HepG2 (cell line): ENCODE measurements around the gene NXT1. TPM values are rescaled to one million over a fixed set of nuclear protein-coding genes. Genes with fewer than 3 reads are reported as not detected.
A peak's percentile ranks its signal among the peaks of the same experiment; 100 is the strongest.

ENCODE experiments used
- DRAP1 ChIP-seq: IDR thresholded peaks from 2 replicates; pipeline ENCODE4 v1.6.1; 2016; ENCODE audit warnings: missing genetic modification reagents, missing compliant biosample characterization
- ELF4 ChIP-seq: sonication (generic); formaldehyde crosslinking; IDR thresholded peaks from 2 replicates; pipeline ENCODE4 v1.5.0; 2020; ENCODE audit warnings: missing genetic modification reagents, mild to moderate bottlenecking, moderate library complexity, borderline replicate concordance
- HOMEZ ChIP-seq: IDR thresholded peaks from 2 replicates; pipeline ENCODE4 v1.6.1; 2016; ENCODE audit warnings: low read depth
- MYC ChIP-seq: sonication (generic); formaldehyde crosslinking; IDR thresholded peaks from 2 replicates; pipeline ENCODE4 v1.9.0; 2021; ENCODE audit warnings: missing genetic modification reagents, borderline replicate concordance
- NFIC ChIP-seq: IDR thresholded peaks from 2 replicates; pipeline ENCODE4 v1.6.1; 2012; ENCODE audit warnings: mild to moderate bottlenecking, low read length, inconsistent platforms
- POGZ ChIP-seq: sonication (generic); formaldehyde crosslinking; IDR thresholded peaks from 2 replicates; pipeline ENCODE4 v1.4.0; 2020; ENCODE audit warnings: mild to moderate bottlenecking, missing genetic modification reagents
- RERE ChIP-seq: IDR thresholded peaks from 2 replicates; pipeline ENCODE4 v1.6.1; 2016; ENCODE audit warnings: low read depth, missing genetic modification reagents, missing compliant biosample characterization
- SAP130 ChIP-seq: IDR thresholded peaks from 2 replicates; pipeline ENCODE4 v1.6.1; 2016; ENCODE audit warnings: low read depth
- SMC3 ChIP-seq: IDR thresholded peaks from 2 replicates; pipeline ENCODE4 v1.6.1; 2011; ENCODE audit warnings: low read length, improper control_type of control experiment
- TEAD3 ChIP-seq: optimal IDR thresholded peaks from 2 replicates; pipeline ENCODE3; 2016; ENCODE audit warnings: borderline replicate concordance
- THAP9 ChIP-seq: sonication (generic); formaldehyde crosslinking; IDR thresholded peaks from 2 replicates; pipeline ENCODE4; 2020; ENCODE audit warnings: missing genetic modification reagents, mild to moderate bottlenecking, borderline replicate concordance
- ZFY ChIP-seq: sonication (generic); formaldehyde crosslinking; IDR thresholded peaks from 2 replicates; pipeline ENCODE4 v1.4.0; 2020; ENCODE audit warnings: missing genetic modification reagents
- ZGPAT ChIP-seq: IDR thresholded peaks from 2 replicates; pipeline ENCODE4 v1.6.1; 2016; ENCODE audit warnings: mild to moderate bottlenecking
- polyA plus RNA-seq, 8 experiments: library from polyadenylated mRNA; depleted of rRNA in 3 of 8; stranded (reverse) in 7 of 8; unstranded in 1 of 8; fragments of >200 nt; fragmentation: Illumina TruSeq in 4 of 8; extraction: Trizol in 4 of 8; gene quantifications; 2 replicates each; pipeline versions ENCODE4 v1.2.1 to v1.2.3, GENCODE V29; 2011 to 2016; ENCODE audit warnings: low read depth in 4 of 8, missing spikeins in 1 of 8, mixed read lengths in 1 of 8; ENCODE audit not compliant: insufficient read depth in 1 of 8
- total RNA-seq, 5 experiments: library from RNA; depleted of rRNA; stranded (reverse); fragments of >200 nt; fragmentation: Illumina TruSeq; extraction: Trizol; gene quantifications; 2 replicates each; pipeline ENCODE4 v1.2.3, GENCODE V29; 2016; ENCODE audit warnings: low read depth in 1 of 5

NXT1 gene
- total and polyA plus RNA-seq, 2 of the 13 experiments (the other 11 are each of a cell fraction or from before 2014, with no cell fraction given), result 35.6 to 65.9 TPM

GRCh38 chr20:23386304-23387117 lies 35.9 kb downstream of the NXT1 start (continued):
- TF ChIP-seq THAP9 (CRISPR knock-in tag), result no peak
- no peak for TF ChIP-seq SMC3
- peak; percentile 64; the same call in 1 of the 2 replicates for TF ChIP-seq HOMEZ
- peak; percentile 91 for TF ChIP-seq ZGPAT
- TF ChIP-seq RERE (CRISPR knock-in tag), result 0 out of 2 replicates have a peak, but pooled peaks have one; percentile 9
- TF ChIP-seq DRAP1 (CRISPR knock-in tag), result no peak
- peak; percentile 82 for TF ChIP-seq SAP130 (CRISPR knock-in tag)
- no peak for TF ChIP-seq ZFY (CRISPR knock-in tag)
- 0 out of 2 replicates have a peak, but pooled peaks have one; percentile 41 for TF ChIP-seq POGZ
- no peak for TF ChIP-seq MYC (CRISPR knock-in tag)
- peak; percentile 55 for TF ChIP-seq ELF4 (CRISPR knock-in tag)
- peak; percentile 58; the same call in 1 of the 2 replicates for TF ChIP-seq NFIC
- peak; percentile 44 for TF ChIP-seq TEAD3
- TF ChIP-seq, all 625 proteins: peak for 107
